B cell (primary cell): ENCODE measurements around the gene TMEM19. TPM values are rescaled to one million over a fixed set of nuclear protein-coding genes. Genes with fewer than 3 reads are reported as not detected.

Experiments used
- ATAC-seq: fragments of 200-7000 bp; cut with Tn5 transposase; one replicate; pipeline ENCODE4 v1.10.0; 2021; ENCODE audit warnings: low read depth, mild to moderate bottlenecking, moderate number of reproducible peaks, moderate library complexity
- CTCF ChIA-PET: fragments of 350-600 bp; sonication (Branson Sonifier 250); formaldehyde crosslinking; loops from one replicate; lab custom pipeline; 2021; ENCODE audit warnings: antibody characterized with exemption, inconsistent platforms; lab: Charles Lee
- POLR2A ChIA-PET: fragments of 350-600 bp; sonication (Branson Sonifier 250); formaldehyde crosslinking; loops from one replicate; lab custom pipeline; 2021; ENCODE audit warnings: antibody characterized with exemption; lab: Charles Lee
- DNase-seq: peaks from one replicate; pipeline ENCODE4 v3.0.0; 2013
- H2AFZ ChIP-seq: 2 replicates; pipeline ENCODE4 v1.6.1; 2012; ENCODE audit warnings: mild to moderate bottlenecking, low read depth, low read length; ENCODE audit not compliant: insufficient read depth, poor library complexity, severe bottlenecking
- H3K27ac ChIP-seq, 2 donors: 1 replicate in 1 of 2; 2 replicates in 1 of 2; pipeline ENCODE4 v1.5.1; 2012 to 2013; ENCODE audit warnings: low read length in 2 of 2, mild to moderate bottlenecking in 2 of 2, moderate library complexity in 1 of 2
- H3K27me3 ChIP-seq, 4 experiments: fragments of 200-600 bp in 1 of 4; sonication (generic) in 1 of 4; replicated peaks in 1 of 4; 1 replicate in 2 of 4; 2 replicates in 2 of 4; pipeline versions ENCODE4 v1.6.1 to v1.7.0; 2013 to 2016; ENCODE audit warnings: low read length in 3 of 4, mild to moderate bottlenecking in 2 of 4, mixed read lengths in 1 of 4, moderate library complexity in 1 of 4; ENCODE audit not compliant: insufficient read depth in 4 of 4, control insufficient read depth in 3 of 4; ENCODE audit errors: control extremely low read depth in 1 of 4
- H3K36me3 ChIP-seq, 2 experiments: replicated peaks in 1 of 2; 1 replicate in 1 of 2; 2 replicates in 1 of 2; pipeline versions ENCODE4 v1.6.1 to v1.7.1; 2013; ENCODE audit warnings: low read length in 1 of 2; ENCODE audit not compliant: insufficient read depth in 2 of 2, control insufficient read depth in 1 of 2; ENCODE audit errors: control extremely low read depth in 1 of 2, extremely low read depth in 1 of 2
- H3K4me1 ChIP-seq, 2 donors: fragments of 200-600 bp in 1 of 2; sonication (generic) in 1 of 2; 1 replicate in 1 of 2; 2 replicates in 1 of 2; pipeline versions ENCODE4 v1.5.1 to v1.6.1; 2013 to 2017; ENCODE audit warnings: low read length in 2 of 2; ENCODE audit not compliant: control insufficient read depth in 2 of 2, insufficient read depth in 2 of 2
- H3K4me2 ChIP-seq: replicated peaks from 2 replicates; pipeline ENCODE3; 2012; ENCODE audit warnings: mild to moderate bottlenecking, low read depth, low read length; ENCODE audit not compliant: poor library complexity, severe bottlenecking
- H3K4me3 ChIP-seq, 5 experiments: fragments of 200-600 bp in 1 of 5; sonication (generic) in 1 of 5; 1 replicate in 3 of 5; 2 replicates in 2 of 5; pipeline versions ENCODE4 v1.5.1 to v1.7.0; 2011 to 2016; ENCODE audit warnings: low read length in 4 of 5, mild to moderate bottlenecking in 4 of 5, low read depth in 2 of 5, control low read depth in 1 of 5, moderate library complexity in 1 of 5; ENCODE audit not compliant: insufficient read depth in 1 of 5; ENCODE audit errors: control extremely low read depth in 1 of 5, extremely low read depth in 1 of 5
- H3K79me2 ChIP-seq: fragments of 200-600 bp; sonication (generic); one replicate; pipeline ENCODE4 v1.6.0; 2016; ENCODE audit warnings: low read length; ENCODE audit not compliant: control insufficient read depth, insufficient read depth
- H3K9ac ChIP-seq: fragments of 200-600 bp; sonication (generic); 2 replicates; pipeline ENCODE4 v1.6.1; 2017; ENCODE audit warnings: mild to moderate bottlenecking, low read length, moderate library complexity
- H3K9me3 ChIP-seq, 3 donors: one replicate each; pipeline versions ENCODE4 v1.6.1 to v1.7.1; 2013; ENCODE audit warnings: low read length in 2 of 3; ENCODE audit not compliant: control insufficient read depth in 2 of 3, insufficient read depth in 1 of 3; ENCODE audit errors: control extremely low read depth in 1 of 3
- H4K20me1 ChIP-seq: 2 replicates; pipeline ENCODE4 v1.6.0; 2012; ENCODE audit warnings: mild to moderate bottlenecking, low read length; ENCODE audit not compliant: insufficient read depth, control insufficient read depth, poor library complexity, severe bottlenecking
- H3K27ac Mint-ChIP-seq: one replicate; pipeline ENCODE4 v1.8.0; 2021; ENCODE audit warnings: mixed read lengths
- H3K27me3 Mint-ChIP-seq: one replicate; pipeline ENCODE4 v1.8.0; 2021; ENCODE audit warnings: mixed read lengths
- H3K4me1 Mint-ChIP-seq: one replicate; pipeline ENCODE4 v1.8.0; 2021; ENCODE audit warnings: mixed read lengths
- H3K4me3 Mint-ChIP-seq: one replicate; pipeline ENCODE4 v1.8.0; 2021; ENCODE audit warnings: mixed read lengths
- H3K9me3 Mint-ChIP-seq: one replicate; pipeline ENCODE4 v1.8.0; 2022; ENCODE audit warnings: mixed read lengths; ENCODE audit not compliant: insufficient read depth
- EZH2 ChIP-seq: IDR thresholded peaks from 2 replicates; pipeline ENCODE4 v1.6.1; 2012; ENCODE audit warnings: borderline replicate concordance, low read depth, mild to moderate bottlenecking, moderate library complexity, low read length; ENCODE audit not compliant: insufficient read depth, poor library complexity, severe bottlenecking
- WGBS: methylation state at CpG from one replicate; pipeline ENCODE4 v1.1.5; 2013; ENCODE audit warnings: missing lambda C conversion rate; ENCODE audit not compliant: insufficient coverage; 5-methylcytosine and 5-hydroxymethylcytosine counted together
- intact Hi-C: fragments of 100-400 bp; cut with micrococcal nuclease; formaldehyde crosslinking; loops from one replicate; pipeline ENCODE4 v1.10.0; 2022
- polyA plus RNA-seq: library from polyadenylated mRNA; depleted of rRNA; stranded (reverse); fragments of >200 nt; gene quantifications from 2 replicates; pipeline ENCODE4 v1.2.3, GENCODE V29; 2012
- total RNA-seq, 2 donors: library from RNA; stranded (reverse); fragments of 120-200 nt in 1 of 2; gene quantifications; 1 replicate in 1 of 2; 2 replicates in 1 of 2; pipeline versions ENCODE4 v1.2.3 to v1.2.4, GENCODE V29; 2013 to 2022

The TMEM19 gene
- total and polyA plus RNA-seq, 2 donors (not counting 1 experiment from before 2014, with no cell fraction given) = 39.4 to 53.6 TPM

GRCh38 chr12:71648537-71648936 is 37.3 kb upstream of the TMEM19 start:
- Histone ChIP-seq H3K4me2 (no peak overlapping the region), H4K20me1 (peaks cover 31% of the 10 kb centered on the region), H3K4me3 (no peak overlapping the region), H3K9ac (no peak overlapping the region), H3K27me3 (no peaks in the 10 kb centered on the region), H3K27ac (no peak overlapping the region), H3K36me3 (peaks cover 12 to 64% of the 10 kb centered on the region in 2 experiments), H3K4me1 (peaks cover 4 to 10% of the 10 kb centered on the region in 2 donors), H2AFZ (no peak overlapping the region), H3K79me2 (peaks cover 65% of the 10 kb centered on the region), H3K9me3 (peaks cover 0 to 1% (median 0%) of the 10 kb centered on the region in 3 donors)
- TF ChIP-seq EZH2 = no peak
- POLR2A ChIA-PET = no interaction called here
- CTCF ChIA-PET = interaction anchor here (1.6 kb wide), 1 partner anchor 12 kb away, joined by 9 read pairs; no protein-coding TSS in a partner anchor
- no peak overlapping the region for H3K27ac Mint-ChIP-seq
- ATAC-seq (no peak), DNase-seq (no peak)
- 100% methylated on average over 3 of the region's 4 CpGs for WGBS
- no peaks in the 10 kb centered on the region for H3K27me3 Mint-ChIP-seq
- peaks cover 15% of the 10 kb centered on the region for H3K4me1 Mint-ChIP-seq
- intact Hi-C loops = loop anchor here (5.0 kb wide), 1 partner anchor 36 kb away; no protein-coding TSS in a partner anchor
- H3K4me3 Mint-ChIP-seq = no peak overlapping the region
- no peaks in the 10 kb centered on the region for H3K9me3 Mint-ChIP-seq

- CTCF ChIA-PET = interaction anchor here (0.7 kb wide), 1 partner anchor 13 kb away, joined by 5 read pairs; no protein-coding TSS in a partner anchor
- no peak overlapping the region for H3K27ac Mint-ChIP-seq
- peaks cover 4 to 10% of the 10 kb centered on the region in 2 donors for H3K4me1 ChIP-seq
- no peaks in the 10 kb centered on the region for H3K9me3 Mint-ChIP-seq
- no peak for TF ChIP-seq EZH2
- peaks cover 39% of the 10 kb centered on the region for H4K20me1 ChIP-seq
- H3K27me3 Mint-ChIP-seq = no peaks in the 10 kb centered on the region
- H3K9ac ChIP-seq = no peak overlapping the region
- POLR2A ChIA-PET = no interaction called here
- ATAC-seq = no peak
- no peak for DNase-seq
- H3K27me3 ChIP-seq = no peaks in the 10 kb centered on the region
- H3K36me3 ChIP-seq = peaks cover 12 to 63% of the 10 kb centered on the region in 2 experiments
- H3K79me2 ChIP-seq = peaks cover 74% of the 10 kb centered on the region
- H3K4me3 ChIP-seq = no peak overlapping the region
- H3K4me1 Mint-ChIP-seq = peaks cover 16% of the 10 kb centered on the region
- no peak overlapping the region for H2AFZ ChIP-seq
- H3K4me2 ChIP-seq = no peak overlapping the region
- peaks cover 0 to 4% (median 0%) of the 10 kb centered on the region in 3 donors for H3K9me3 ChIP-seq
- no peak overlapping the region for H3K27ac ChIP-seq
- intact Hi-C loops = loop anchor here (5.0 kb wide), 1 partner anchor 37 kb away; no protein-coding TSS in a partner anchor
- H3K4me3 Mint-ChIP-seq = no peak overlapping the region
- no CpG with 5 or more reads among the region's 2 CpGs for WGBS
Measured at GRCh38 chr12:71649401-71649800, 36.5 kb upstream of the TMEM19 start.
